AG04450 (cell line): Measurements from ENCODE around the gene INO80D. TPM values are rescaled to one million over a fixed set of nuclear protein-coding genes. Genes with fewer than 3 reads are reported as not detected.
"Not testable (repeated sequence)": the region's sequence is repeated elsewhere in the genome, so short reads cannot be mapped to it uniquely, and the experiment has no call there.

Experiments used
- CTCF ChIA-PET: fragments of 300-600, 350-600 bp; formaldehyde crosslinking; extraction: SDS; loops from one replicate; lab custom pipeline; 2022; ENCODE audit warnings: antibody characterized with exemption, inconsistent platforms; lab: Charles Lee
- POLR2A ChIA-PET: fragments of 350-600 bp; formaldehyde crosslinking; extraction: SDS; loops from one replicate; lab custom pipeline; 2021; ENCODE audit warnings: antibody characterized with exemption, inconsistent platforms; lab: Yijun Ruan, JAX
- DNase-seq: peaks from one replicate; pipeline ENCODE4 v3.0.0-alpha.2; 2011; ENCODE audit warnings: low read depth, low spot score
- H3K27ac ChIP-seq: one replicate; pipeline ENCODE4 v1.5.1; 2012; ENCODE audit warnings: low read depth, low read length, control low read depth
- H3K27me3 ChIP-seq: one replicate; pipeline ENCODE4 v1.6.0; 2012; ENCODE audit warnings: low read length; ENCODE audit not compliant: control insufficient read depth, insufficient read depth
- H3K4me3 ChIP-seq: 2 replicates; pipeline ENCODE4 v1.5.1; 2011; ENCODE audit warnings: mild to moderate bottlenecking, low read depth, low read length, control low read depth
- H3K9me3 ChIP-seq: 2 replicates; pipeline ENCODE4 v1.5.1; 2012; ENCODE audit warnings: low read length; ENCODE audit not compliant: control insufficient read depth, insufficient read depth
- polyA minus RNA-seq: library from RNA; depleted of rRNA, polyadenylated mRNA; stranded (reverse); fragments of >200 nt; gene quantifications from 2 replicates; pipeline ENCODE4 v1.2.3, GENCODE V29; 2011; rRNA and poly(A)+ RNA removed
- polyA plus RNA-seq: library from polyadenylated mRNA; depleted of rRNA; stranded (reverse); fragments of >200 nt; gene quantifications from 2 replicates; pipeline ENCODE4 v1.2.3, GENCODE V29; 2011; rRNA removed
- TF ChIP-seq, protein P1 (sequence below): IDR thresholded peaks from 2 replicates; pipeline ENCODE4 v1.5.1; 2011; ENCODE audit warnings: low read depth, low read length, control low read depth, inconsistent platforms

INO80D gene, protein sequence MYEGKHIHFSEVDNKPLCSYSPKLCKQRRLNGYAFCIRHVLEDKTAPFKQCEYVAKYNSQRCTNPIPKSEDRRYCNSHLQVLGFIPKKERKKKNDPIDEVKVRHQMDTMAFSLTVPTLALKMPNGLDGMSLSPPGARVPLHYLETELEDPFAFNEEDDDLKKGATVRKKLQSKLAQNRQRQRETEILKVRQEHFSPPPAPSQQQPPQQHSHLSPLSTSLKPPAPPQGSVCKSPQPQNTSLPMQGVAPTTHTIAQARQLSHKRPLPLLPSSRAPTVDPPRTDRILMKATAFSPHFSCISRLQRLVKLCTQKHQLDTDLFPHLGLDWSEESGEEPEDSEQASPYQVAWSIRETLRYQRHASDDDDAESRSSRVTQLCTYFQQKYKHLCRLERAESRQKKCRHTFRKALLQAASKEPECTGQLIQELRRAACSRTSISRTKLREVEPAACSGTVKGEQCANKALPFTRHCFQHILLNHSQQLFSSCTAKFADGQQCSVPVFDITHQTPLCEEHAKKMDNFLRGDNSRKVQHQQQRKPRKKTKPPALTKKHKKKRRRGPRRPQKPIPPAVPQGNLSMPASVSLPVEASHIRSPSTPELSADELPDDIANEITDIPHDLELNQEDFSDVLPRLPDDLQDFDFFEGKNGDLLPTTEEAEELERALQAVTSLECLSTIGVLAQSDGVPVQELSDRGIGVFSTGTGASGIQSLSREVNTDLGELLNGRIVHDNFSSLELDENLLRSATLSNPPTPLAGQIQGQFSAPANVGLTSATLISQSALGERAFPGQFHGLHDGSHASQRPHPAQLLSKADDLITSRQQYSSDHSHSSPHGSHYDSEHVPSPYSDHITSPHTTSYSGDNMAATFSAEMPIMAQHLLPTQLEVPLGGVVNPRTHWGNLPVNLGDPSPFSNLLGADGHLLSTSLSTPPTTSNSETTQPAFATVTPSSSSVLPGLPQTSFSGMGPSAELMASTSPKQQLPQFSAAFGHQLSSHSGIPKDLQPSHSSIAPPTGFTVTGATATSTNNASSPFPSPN
- polyA plus RNA-seq (3.4 and 3.9 TPM in 2 replicates), polyA minus RNA-seq (36.0 and 39.0 TPM in 2 replicates)

DNA sequence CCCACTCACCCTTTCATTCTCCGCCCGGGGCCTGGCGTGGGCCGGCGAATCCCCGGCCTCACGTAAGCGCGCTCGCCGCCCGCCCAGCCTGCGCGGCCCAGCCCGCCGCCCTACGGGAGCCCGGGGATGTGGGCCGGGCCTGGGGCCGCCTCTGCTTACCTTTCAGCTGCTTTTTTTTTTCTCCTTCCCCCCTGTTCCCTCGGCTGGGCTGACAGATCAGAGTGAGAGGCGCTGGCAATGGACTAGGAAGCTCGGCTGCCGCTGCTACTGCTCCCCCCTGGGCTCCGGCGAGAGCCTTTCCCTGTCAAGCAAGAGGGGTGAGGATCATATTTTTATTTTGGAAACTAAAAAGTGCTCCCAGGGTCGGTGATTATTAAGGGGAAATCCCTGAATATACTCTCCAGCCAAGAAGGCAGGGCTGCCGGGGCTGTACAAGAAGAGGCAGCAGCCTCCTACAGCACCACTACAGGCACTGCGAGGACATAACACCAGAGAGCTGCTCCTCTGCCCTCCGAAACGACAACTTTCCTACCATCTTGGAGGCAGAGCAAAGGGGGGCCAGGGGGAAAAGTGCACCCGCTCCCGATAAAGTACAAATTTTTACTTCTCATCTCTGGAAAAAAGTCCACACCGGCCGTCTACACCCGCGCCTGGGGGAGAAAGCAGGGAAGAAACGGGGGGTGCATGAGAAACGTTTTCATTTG, at the start of gene INO80D:
Gene INO80D, minus strand, starts transcription at position 433 of the 704 bp plus-strand sequence. CDS start 23,158 bp downstream, outside the sequence.
- Histone ChIP-seq H3K27ac (peak within 1 kb of the TSS; percentile 97), H3K4me3 (peak within 1 kb of the TSS; percentile 74), H3K27me3 (no peaks in the 10 kb centered on the region), H3K9me3 (no peaks in the 10 kb centered on the region)
- CTCF ChIA-PET = interaction anchor here (2.7 kb wide), 1 partner anchor 11 kb away, joined by 18 read pairs; no protein-coding TSS in a partner anchor
- TF ChIP-seq, protein P1, sequence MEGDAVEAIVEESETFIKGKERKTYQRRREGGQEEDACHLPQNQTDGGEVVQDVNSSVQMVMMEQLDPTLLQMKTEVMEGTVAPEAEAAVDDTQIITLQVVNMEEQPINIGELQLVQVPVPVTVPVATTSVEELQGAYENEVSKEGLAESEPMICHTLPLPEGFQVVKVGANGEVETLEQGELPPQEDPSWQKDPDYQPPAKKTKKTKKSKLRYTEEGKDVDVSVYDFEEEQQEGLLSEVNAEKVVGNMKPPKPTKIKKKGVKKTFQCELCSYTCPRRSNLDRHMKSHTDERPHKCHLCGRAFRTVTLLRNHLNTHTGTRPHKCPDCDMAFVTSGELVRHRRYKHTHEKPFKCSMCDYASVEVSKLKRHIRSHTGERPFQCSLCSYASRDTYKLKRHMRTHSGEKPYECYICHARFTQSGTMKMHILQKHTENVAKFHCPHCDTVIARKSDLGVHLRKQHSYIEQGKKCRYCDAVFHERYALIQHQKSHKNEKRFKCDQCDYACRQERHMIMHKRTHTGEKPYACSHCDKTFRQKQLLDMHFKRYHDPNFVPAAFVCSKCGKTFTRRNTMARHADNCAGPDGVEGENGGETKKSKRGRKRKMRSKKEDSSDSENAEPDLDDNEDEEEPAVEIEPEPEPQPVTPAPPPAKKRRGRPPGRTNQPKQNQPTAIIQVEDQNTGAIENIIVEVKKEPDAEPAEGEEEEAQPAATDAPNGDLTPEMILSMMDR = peak; percentile 66
- DNase-seq = peak; percentile 66
- POLR2A ChIA-PET = interaction anchor here (0.5 to 1.0 kb wide), 4 partner anchors 11 to 359 kb away, joined by 3 to 4 read pairs (median 3); partner anchors contain the start of genes EEF1B2 and NDUFS1

DNA sequence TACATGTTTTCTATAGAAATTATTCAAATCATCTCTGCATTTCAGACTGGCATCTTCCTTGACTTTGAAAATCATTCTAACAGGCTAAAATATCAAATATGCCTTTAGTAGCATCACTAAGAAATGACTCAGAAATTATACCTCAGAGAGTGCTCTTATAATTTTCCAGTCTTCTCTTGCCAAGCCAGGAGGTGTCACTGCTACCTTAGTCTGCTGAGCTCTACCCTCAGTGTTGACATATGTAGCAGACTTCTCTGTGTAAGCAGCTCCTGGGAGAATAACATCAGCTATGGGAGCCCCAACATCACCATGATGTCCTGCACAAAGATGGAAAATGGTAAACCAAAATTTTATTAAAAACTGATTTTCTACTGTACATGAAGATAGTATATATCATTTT, 41.7 kb upstream of the INO80D start:
- no peak overlapping the region for H3K4me3 ChIP-seq
- no peaks in the 10 kb centered on the region for H3K9me3 ChIP-seq
- POLR2A ChIA-PET = no interaction called here
- TF ChIP-seq, protein P1 = no peak
- DNase-seq = no peak
- no peaks in the 10 kb centered on the region for H3K27me3 ChIP-seq
- CTCF ChIA-PET = interaction anchor here (0.6 kb wide), 1 partner anchor 30 kb away, joined by 4 read pairs; no protein-coding TSS in a partner anchor
- no peak overlapping the region for H3K27ac ChIP-seq

DNA sequence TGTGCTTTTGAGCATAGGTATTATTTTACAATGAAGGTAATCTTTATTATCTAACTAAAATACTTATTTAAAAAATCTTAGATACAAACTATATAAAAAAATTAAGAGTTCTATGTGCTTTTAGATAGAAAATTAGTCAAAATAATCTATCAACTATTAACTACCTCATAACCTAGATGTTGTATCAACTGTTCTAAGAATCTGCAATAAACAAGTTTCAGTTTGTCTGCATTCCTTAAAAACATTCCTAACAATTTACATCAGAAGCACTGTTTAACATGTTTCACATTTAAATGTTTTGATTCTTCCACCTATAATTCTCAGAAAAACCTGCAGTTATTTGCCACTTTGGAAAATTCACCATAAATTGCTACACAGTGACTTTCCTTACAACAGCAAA, 39.9 kb upstream of the INO80D start:
- Histone ChIP-seq H3K9me3 (no peaks in the 10 kb centered on the region), H3K27me3 (no peaks in the 10 kb centered on the region), H3K27ac (no peak overlapping the region), H3K4me3 (no peak overlapping the region)
- POLR2A ChIA-PET = no interaction called here
- CTCF ChIA-PET = no interaction called here
- TF ChIP-seq, protein P1 = no peak
- DNase-seq = no peak

DNA sequence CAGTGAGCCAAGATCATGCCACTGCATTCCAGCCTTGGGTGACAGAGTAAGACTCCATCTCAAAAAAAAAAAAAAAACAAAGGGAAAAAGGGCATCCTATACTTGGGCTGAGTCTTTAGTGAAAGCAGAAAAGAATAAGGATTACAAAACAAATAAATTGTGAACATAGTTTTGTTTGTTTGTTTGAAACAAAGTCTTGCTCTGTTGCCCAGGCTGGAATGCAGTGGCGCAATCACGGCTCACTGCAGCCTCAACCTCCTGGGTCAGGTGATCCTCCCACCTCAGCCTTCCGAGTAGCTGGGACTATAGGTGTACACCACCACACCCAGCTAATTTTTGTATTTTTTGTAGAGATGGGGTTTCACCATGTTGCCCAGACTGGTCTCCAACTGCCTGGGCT, 36.6 kb upstream of the INO80D start:
- POLR2A ChIA-PET, H3K9me3 ChIP-seq, H3K27ac ChIP-seq, H3K27me3 ChIP-seq, CTCF ChIA-PET, H3K4me3 ChIP-seq, DNase-seq: not testable (repeated sequence)

DNA sequence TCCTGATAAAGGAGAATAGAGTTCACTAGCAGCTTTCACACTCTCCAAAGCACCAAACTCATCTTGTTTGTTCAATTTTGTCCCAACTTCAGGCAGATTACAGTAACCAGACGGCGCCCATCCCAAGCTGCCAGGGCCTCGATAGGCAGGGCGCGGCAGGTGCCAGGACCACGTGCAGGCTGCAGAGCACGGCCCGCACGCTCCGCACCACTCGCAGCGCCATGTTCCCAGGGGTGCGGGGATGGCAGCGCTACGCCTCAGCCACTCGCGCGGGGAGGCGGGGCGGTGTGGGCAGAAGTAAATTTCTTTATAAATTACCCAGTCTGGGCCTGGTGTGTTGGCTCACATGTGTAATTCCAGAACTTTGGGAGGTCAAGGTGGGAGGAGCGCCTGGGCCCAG, 30.3 kb upstream of the INO80D start:
- Histone ChIP-seq H3K4me3 (no peak overlapping the region), H3K9me3 (peaks cover 3% of the 10 kb centered on the region), H3K27ac (no peak overlapping the region), H3K27me3 (no peaks in the 10 kb centered on the region)
- no peak for DNase-seq
- ChIA-PET CTCF (no interaction called here), POLR2A (interaction anchor here (0.6 kb wide), 1 partner anchor 32 kb away, joined by 7 read pairs; no protein-coding TSS in a partner anchor)
- TF ChIP-seq, protein P1 = no peak
